Measurements from ENCODE around the gene ABI3BP. TPM values are rescaled to one million over a fixed set of nuclear protein-coding genes. Genes with fewer than 3 reads are reported as not detected.

The ABI3BP gene
- total RNA-seq, 1 donor from 2014 or later, result 2.2 TPM

DNA sequence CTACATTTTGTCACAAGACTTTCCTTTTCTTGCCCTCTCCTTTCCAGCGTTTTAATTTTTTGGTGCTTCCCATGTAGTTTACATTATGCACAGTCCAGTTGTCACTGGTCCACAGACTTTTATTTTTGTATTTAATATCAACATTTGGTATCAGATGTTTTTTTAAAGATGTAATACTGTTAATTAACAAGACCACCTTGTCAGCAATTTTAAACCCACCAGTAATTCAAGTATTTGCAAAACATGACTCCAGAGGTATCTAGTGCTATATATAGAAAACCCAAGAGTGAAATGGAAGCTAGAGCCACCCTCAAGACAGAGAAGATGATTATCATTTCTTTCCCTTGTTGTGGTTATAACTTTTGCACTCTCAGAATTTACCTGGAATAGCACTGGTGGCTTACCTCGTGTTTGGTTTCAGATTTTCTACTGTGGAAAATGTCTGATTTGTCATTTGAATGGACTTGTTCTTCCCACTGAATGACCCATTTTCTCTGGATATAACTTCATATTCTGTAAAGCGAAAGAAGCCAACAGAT, 227.7 kb downstream of the ABI3BP start:
- no peak overlapping the region for H3K4me3 Mint-ChIP-seq
- no peak for TF ChIP-seq CTCF (IDR thresholded peaks at IDR 0.05; ENCODE audit: unreplicated experiment)
- peaks cover 20% of the 10 kb centered on the region for H3K27me3 Mint-ChIP-seq (ENCODE audit: low read depth)
- H3K36me3 Mint-ChIP-seq, result no peaks in the 10 kb centered on the region
- peaks cover 3% of the 10 kb centered on the region for H3K4me1 Mint-ChIP-seq
- no peaks in the 10 kb centered on the region for H3K9me3 Mint-ChIP-seq
- no peak overlapping the region for H3K27ac Mint-ChIP-seq
- DNase-seq (ENCODE audit: low spot score in 2 of 2, unreplicated experiment in 2 of 2), result no peak

DNA sequence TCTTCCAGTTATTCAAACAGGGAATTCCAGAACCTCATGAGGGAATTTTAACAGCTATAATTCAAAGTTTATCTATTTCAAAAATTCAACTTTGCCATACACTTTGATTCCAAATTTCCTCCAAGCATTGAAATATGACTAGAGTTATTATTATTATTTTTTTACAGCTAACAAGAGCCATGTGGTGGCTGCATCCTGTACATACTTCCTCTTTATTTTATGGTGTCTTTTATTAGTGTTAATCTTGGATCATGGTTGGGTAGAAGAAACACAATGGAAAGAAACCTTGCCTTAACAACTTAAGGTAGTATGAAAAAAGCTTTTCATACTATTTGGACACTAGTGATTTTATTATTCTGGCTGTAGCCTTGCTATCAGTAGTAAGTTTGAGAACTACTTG, 231.3 kb downstream of the ABI3BP start:
- no peak for DNase-seq (ENCODE audit: low spot score in 2 of 2, unreplicated experiment in 2 of 2)
- no peak overlapping the region for H3K27ac Mint-ChIP-seq
- peaks cover 17% of the 10 kb centered on the region for H3K27me3 Mint-ChIP-seq (ENCODE audit: low read depth)
- H3K4me3 Mint-ChIP-seq, result no peak overlapping the region
- peaks cover 20% of the 10 kb centered on the region for H3K4me1 Mint-ChIP-seq
- no peaks in the 10 kb centered on the region for H3K9me3 Mint-ChIP-seq
- TF ChIP-seq CTCF (IDR thresholded peaks at IDR 0.05; ENCODE audit: unreplicated experiment), result no peak
- no peaks in the 10 kb centered on the region for H3K36me3 Mint-ChIP-seq

DNA sequence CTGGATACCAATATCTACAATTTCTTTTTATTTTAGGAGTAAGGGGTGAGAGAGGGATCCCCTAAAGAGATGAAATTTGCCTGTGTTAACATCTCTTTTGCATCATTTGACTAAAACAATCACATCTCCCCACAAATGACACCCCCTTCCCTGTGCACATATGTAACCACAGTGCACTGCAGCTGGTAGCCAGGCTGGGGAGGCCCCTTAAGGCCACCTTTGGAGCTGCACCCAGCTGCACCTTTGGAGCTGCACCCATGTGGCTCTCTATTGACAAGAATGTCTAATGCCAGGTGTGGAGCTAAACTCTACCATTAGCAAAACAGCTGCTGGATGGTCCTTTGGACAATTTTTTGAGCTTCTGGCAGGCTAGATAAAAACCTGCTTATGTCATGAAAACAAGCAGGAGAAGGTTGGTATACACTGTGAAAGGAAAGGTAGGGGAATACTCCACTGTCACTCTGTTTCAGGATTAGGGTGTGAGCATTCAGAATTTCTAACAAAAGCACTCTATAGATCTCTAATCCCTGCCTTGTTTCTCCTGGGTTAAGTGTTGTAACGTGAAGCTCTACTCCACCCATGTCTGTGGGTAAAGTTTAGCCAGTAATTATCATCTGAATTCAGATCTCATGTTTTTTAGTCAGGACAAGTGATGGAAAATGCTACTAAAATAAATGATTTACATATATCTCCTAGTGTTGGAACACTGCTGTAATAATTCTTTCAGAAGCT, 231.8 kb downstream of the ABI3BP start:
- peaks cover 13% of the 10 kb centered on the region for H3K27me3 Mint-ChIP-seq (ENCODE audit: low read depth)
- no peaks in the 10 kb centered on the region for H3K36me3 Mint-ChIP-seq
- no peak for DNase-seq (ENCODE audit: low spot score in 2 of 2, unreplicated experiment in 2 of 2)
- no peaks in the 10 kb centered on the region for H3K9me3 Mint-ChIP-seq
- no peak overlapping the region for H3K27ac Mint-ChIP-seq
- TF ChIP-seq CTCF (IDR thresholded peaks at IDR 0.05; ENCODE audit: unreplicated experiment), result no peak
- H3K4me3 Mint-ChIP-seq, result no peak overlapping the region
- peaks cover 20% of the 10 kb centered on the region for H3K4me1 Mint-ChIP-seq

GRCh38 chr3:100760377-100760776, 232.8 kb downstream of the ABI3BP start:
- peaks cover 20% of the 10 kb centered on the region for H3K4me1 Mint-ChIP-seq
- no peak overlapping the region for H3K4me3 Mint-ChIP-seq
- H3K27me3 Mint-ChIP-seq (ENCODE audit: low read depth), result peaks cover 6% of the 10 kb centered on the region
- H3K36me3 Mint-ChIP-seq, result no peaks in the 10 kb centered on the region
- no peaks in the 10 kb centered on the region for H3K9me3 Mint-ChIP-seq
- no peak for DNase-seq (ENCODE audit: low spot score in 2 of 2, unreplicated experiment in 2 of 2)
- H3K27ac Mint-ChIP-seq, result peak overlapping the region; percentile 13
- TF ChIP-seq CTCF (IDR thresholded peaks at IDR 0.05; ENCODE audit: unreplicated experiment), result no peak

- Mint-ChIP-seq H3K4me1 (peaks cover 20% of the 10 kb centered on the region), H3K27ac (peak overlapping the region; percentile 13), H3K9me3 (no peaks in the 10 kb centered on the region), H3K27me3 (ENCODE audit: low read depth) (peaks cover 6% of the 10 kb centered on the region), H3K36me3 (no peaks in the 10 kb centered on the region), H3K4me3 (no peak overlapping the region)
- TF ChIP-seq CTCF (IDR thresholded peaks at IDR 0.05; ENCODE audit: unreplicated experiment), result no peak
- DNase-seq (ENCODE audit: low spot score in 2 of 2, unreplicated experiment in 2 of 2), result no peak
Measured at GRCh38 chr3:100759950-100760349, 233.3 kb downstream of the ABI3BP start.

Data from mesothelial cell of epicardium (in vitro differentiated cells).